GM19467 (cell line): ENCODE data around the gene TRIM67.
"Not testable (repeated sequence)": the region's sequence is repeated elsewhere in the genome, so short reads cannot be mapped to it uniquely, and the experiment has no call there.

Experiments used
- ATAC-seq: cut with Tn5 transposase; IDR thresholded peaks from one replicate; pipeline ENCODE4 v1.9.1; 2021; ENCODE audit warnings: mild to moderate bottlenecking, moderate library complexity; ENCODE audit not compliant: unreplicated experiment

Gene TRIM67

GRCh38 chr1:231203259-231204057 is 41.6 kb downstream of the TRIM67 start:
- ATAC-seq: no peak

GRCh38 chr1:231206856-231207255 is 45.0 kb downstream of the TRIM67 start:
- no peak for ATAC-seq

GRCh38 chr1:231207437-231207836 is 45.6 kb downstream of the TRIM67 start:
- ATAC-seq: no peak

GRCh38 chr1:231208980-231209379 is 47.1 kb downstream of the TRIM67 start:
- no peak for ATAC-seq

- no peak for ATAC-seq
Observed at GRCh38 chr1:231209531-231209930, 47.7 kb downstream of the TRIM67 start.

GRCh38 chr1:231210126-231210525 is 48.3 kb downstream of the TRIM67 start:
- ATAC-seq: no peak

- peak; percentile 86 for ATAC-seq
Observed at GRCh38 chr1:231211005-231211857, 49.4 kb downstream of the TRIM67 start.

GRCh38 chr1:231212301-231212700 is 50.4 kb downstream of the TRIM67 start:
- not testable (repeated sequence) for ATAC-seq

- ATAC-seq: no peak
Observed at GRCh38 chr1:231213831-231214573, 52.1 kb downstream of the TRIM67 start.

GRCh38 chr1:231214918-231215680 is 53.2 kb downstream of the TRIM67 start:
- ATAC-seq: no peak

- ATAC-seq: no peak
Observed at GRCh38 chr1:231215681-231216385, 54.0 kb downstream of the TRIM67 start.

GRCh38 chr1:231216498-231216897 is 54.6 kb downstream of the TRIM67 start:
- no peak for ATAC-seq

- no peak for ATAC-seq
Observed at GRCh38 chr1:231217056-231217455, 55.2 kb downstream of the TRIM67 start.

- ATAC-seq: no peak
Observed at GRCh38 chr1:231218078-231218477, 56.2 kb downstream of the TRIM67 start.

- no peak for ATAC-seq
Observed at GRCh38 chr1:231219422-231220401, 57.9 kb downstream of the TRIM67 start.

GRCh38 chr1:231220801-231221200 is 58.9 kb downstream of the TRIM67 start:
- ATAC-seq: no peak

- no peak for ATAC-seq
Observed at GRCh38 chr1:231226156-231226555, 64.3 kb downstream of the TRIM67 start.

GRCh38 chr1:231231511-231231910 is 69.7 kb downstream of the TRIM67 start:
- ATAC-seq: no peak
